HG02798 (cell line): ENCODE results near the gene LYPD6.
"Not testable (repeated sequence)": the region's sequence is repeated elsewhere in the genome, so short reads cannot be mapped to it uniquely, and the experiment has no call there.

ENCODE experiments used
- ATAC-seq: cut with Tn5 transposase; IDR thresholded peaks from one replicate; pipeline ENCODE4 v1.9.1; 2021; ENCODE audit warnings: mild to moderate bottlenecking; ENCODE audit not compliant: unreplicated experiment, poor library complexity

LYPD6 gene

DNA sequence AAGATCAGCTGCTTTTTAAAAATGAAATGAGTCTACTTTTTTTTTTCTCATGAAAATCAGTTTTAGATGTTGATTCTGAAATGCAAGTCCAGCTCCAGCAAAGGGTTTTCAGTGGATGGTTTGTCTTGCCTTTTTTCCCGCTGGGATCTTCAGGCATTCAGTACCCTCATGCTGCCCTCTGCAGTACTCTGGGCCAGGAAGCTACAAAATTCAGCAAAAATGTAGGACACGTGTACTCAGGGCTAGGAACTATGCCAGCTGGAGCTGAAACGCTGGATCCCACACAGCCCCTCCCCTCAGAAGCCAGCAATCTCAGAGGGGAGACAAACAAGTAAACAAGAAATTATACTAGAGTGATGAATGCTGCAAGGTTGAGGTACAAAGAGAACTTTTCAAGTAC lies 159.9 kb downstream of the LYPD6 start:
- no peak for ATAC-seq

DNA sequence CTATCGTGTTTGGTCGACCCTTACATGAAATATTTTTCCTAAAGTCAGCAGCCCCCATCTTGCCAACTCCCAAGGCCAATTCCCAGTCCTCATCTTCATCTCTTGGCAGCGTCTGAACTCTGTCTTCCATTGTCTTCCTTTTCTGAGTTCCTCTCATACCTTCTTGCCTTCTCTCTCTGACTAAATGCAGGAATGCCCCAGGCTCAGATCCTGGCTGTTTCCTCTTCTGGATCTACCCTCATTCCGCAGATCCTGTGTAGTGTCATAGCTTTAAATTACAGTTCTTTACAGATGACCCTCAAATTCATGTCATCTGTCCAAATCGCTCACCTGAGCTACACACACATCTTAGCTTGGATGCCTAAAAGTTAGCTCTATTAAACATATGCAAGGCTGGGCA lies 162.5 kb downstream of the LYPD6 start:
- no peak for ATAC-seq

DNA sequence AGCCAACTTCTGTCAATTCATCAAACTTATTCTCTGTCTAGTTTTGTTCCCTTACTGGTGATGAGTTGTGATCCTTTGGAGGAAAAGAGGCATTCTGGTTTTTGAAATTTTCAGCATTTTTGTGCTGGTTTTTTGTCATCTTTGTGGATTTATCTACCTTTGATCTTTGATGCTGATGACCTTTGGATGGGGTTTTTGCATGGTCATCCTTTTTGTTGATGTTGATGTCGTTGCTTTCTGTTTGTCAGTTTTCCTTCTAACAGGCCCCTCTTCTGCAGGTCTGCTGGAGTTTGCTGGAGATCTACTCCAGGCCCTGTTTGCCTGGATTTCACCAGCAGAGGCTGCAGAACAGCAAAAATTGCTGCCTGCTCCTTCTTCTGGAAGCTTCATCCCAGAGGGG lies 168.8 kb downstream of the LYPD6 start:
- ATAC-seq = not testable (repeated sequence)

DNA sequence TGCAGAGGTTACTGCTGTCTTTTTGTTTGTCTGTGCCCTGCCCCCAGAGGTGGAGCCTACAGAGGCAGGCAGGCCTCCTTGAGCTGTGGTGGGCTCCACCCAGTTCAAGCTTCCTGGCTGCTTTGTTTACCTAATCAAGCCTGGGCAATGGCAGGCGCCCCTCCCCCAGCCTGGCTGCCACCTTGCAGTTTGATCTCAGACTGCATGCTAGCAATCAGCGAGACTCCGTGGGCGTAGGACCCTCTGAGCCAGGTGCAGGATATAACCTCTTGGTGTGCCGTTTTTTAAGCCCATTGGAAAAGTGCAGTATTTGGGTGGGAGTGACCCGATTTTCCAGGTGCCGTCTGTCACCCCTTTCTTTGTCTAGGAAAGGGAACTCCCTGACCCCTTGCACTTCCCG lies 176.4 kb downstream of the LYPD6 start:
- not testable (repeated sequence) for ATAC-seq

DNA sequence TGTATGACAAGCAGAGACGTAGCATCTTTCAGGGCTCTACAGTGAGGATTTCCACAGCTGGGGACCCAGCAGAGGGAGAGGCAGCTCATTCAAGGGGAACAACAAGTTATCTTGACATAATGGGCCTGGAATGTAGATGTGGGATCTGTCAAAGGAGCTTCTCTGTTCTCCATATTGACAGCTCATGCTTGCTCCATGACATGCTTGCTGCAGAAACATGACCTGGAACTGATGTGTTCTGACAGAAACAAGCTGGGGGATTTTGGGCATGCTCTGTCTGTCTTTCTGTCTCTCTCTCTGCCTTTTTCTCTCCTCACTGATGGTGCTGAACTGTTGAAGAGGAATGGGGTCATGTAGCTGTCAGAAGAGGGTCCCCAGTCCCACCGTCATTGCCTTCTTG lies 177.6 kb downstream of the LYPD6 start:
- no peak for ATAC-seq

DNA sequence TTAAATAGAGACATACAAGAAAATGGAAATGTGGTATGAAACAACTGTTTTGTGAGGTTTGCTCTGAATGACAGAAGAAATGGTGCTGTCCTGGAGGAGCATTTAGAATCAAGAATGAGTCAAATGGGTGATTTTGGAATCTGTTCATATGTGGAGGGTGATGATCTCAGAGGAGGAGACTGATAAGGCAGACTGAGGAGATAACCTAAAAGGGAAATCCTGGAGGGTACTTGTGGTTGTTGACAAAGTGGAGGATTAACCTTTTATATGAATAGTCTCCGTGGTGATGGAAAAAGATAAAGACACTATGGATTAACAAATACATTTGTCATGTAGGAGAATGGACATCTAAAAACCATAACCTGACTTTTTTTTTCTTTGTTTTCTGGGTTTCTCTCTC lies 183.1 kb downstream of the LYPD6 start:
- no peak for ATAC-seq
